ENCODE results near the gene TNS1. TPM values are rescaled to one million over a fixed set of nuclear protein-coding genes. Genes with fewer than 3 reads are reported as not detected.

TNS1 gene
- total and polyA plus RNA-seq, 9 of the 15 experiments (the other 6 are each of a cell fraction or from before 2014, with no cell fraction given) = 0.13 to 2.7 (median 0.77) TPM

GRCh38 chr2:217958884-217959225, 43.9 kb downstream of the TNS1 start:
- no peaks in the 10 kb centered on the region for H3K4me1 ChIP-seq (replicated peaks in 1 of 2; ENCODE audit: control insufficient read depth in 2 of 2, insufficient read depth in 2 of 2, low read length in 2 of 2)
- no peaks in the 10 kb centered on the region for H4K20me1 ChIP-seq (replicated peaks; ENCODE audit: control insufficient read depth, insufficient read depth, low read length)
- DNase-seq (ENCODE audit: extremely low read depth in 1 of 4, low spot score in 3 of 4) = no peak
- in situ Hi-C loops (cut with MboI) = no loop called here
- no peak overlapping the region for H2AFZ ChIP-seq (ENCODE audit: low read depth, low read length)
- no peak overlapping the region for H3K27ac ChIP-seq (ENCODE audit: extremely low read depth, low read depth, low read length)
- no peaks in the 10 kb centered on the region for H3K9me3 ChIP-seq (replicated peaks; ENCODE audit: control insufficient read depth, insufficient read depth, low read depth, low read length)
- no TSS peak for BruUV-seq (replicated peaks)
- H3K9me1 ChIP-seq (ENCODE audit: control insufficient read depth, insufficient read depth, low read length) = no peaks in the 10 kb centered on the region
- H3K79me2 ChIP-seq (ENCODE audit: control insufficient read depth, insufficient read depth, low read length) = no peaks in the 10 kb centered on the region
- 0% methylated on average over 3 of the region's 3 CpGs for WGBS (ENCODE audit: insufficient coverage, low coverage, missing lambda C conversion rate)
- H3K27me3 ChIP-seq (ENCODE audit: control insufficient read depth in 2 of 2, insufficient read depth in 2 of 2, low read length in 2 of 2) = peaks cover 3 to 32% of the 10 kb centered on the region in 2 experiments; a peak in 4 of 5 replicates
- ATAC-seq = no peak
- CTCF ChIA-PET (ENCODE audit: low intra/inter-chr PET ratio) = no interaction called here
- FAIRE-seq = no peak
- intact Hi-C loops (cut with micrococcal nuclease) = no loop called here
- H3K4me3 ChIP-seq = no peak overlapping the region
- no peak overlapping the region for H3K9ac ChIP-seq (ENCODE audit: insufficient read depth in 1 of 2, low read depth in 2 of 2, low read length in 2 of 2)
- H3K36me3 ChIP-seq (ENCODE audit: control insufficient read depth, insufficient read depth, low read length) = no peaks in the 10 kb centered on the region
- POLR2A ChIA-PET = no interaction called here
- no peak for TF ChIP-seq PHF8 (IDR thresholded peaks at IDR 0.05; ENCODE audit: borderline replicate concordance, low read length)
- TF ChIP-seq LCOR (CRISPR knock-in tag; IDR thresholded peaks at IDR 0.05) = no peak
- no peak for TF ChIP-seq ZNF766 (CRISPR knock-in tag; conservative IDR thresholded peaks at IDR 0.05)
- no peak for TF ChIP-seq BRD9 (IDR thresholded peaks at IDR 0.05; ENCODE audit: low read depth, partially characterized antibody)
- no peak for TF ChIP-seq ZNF408 (CRISPR knock-in tag; IDR thresholded peaks at IDR 0.05; ENCODE audit: low read depth)
- TF ChIP-seq, protein P1, sequence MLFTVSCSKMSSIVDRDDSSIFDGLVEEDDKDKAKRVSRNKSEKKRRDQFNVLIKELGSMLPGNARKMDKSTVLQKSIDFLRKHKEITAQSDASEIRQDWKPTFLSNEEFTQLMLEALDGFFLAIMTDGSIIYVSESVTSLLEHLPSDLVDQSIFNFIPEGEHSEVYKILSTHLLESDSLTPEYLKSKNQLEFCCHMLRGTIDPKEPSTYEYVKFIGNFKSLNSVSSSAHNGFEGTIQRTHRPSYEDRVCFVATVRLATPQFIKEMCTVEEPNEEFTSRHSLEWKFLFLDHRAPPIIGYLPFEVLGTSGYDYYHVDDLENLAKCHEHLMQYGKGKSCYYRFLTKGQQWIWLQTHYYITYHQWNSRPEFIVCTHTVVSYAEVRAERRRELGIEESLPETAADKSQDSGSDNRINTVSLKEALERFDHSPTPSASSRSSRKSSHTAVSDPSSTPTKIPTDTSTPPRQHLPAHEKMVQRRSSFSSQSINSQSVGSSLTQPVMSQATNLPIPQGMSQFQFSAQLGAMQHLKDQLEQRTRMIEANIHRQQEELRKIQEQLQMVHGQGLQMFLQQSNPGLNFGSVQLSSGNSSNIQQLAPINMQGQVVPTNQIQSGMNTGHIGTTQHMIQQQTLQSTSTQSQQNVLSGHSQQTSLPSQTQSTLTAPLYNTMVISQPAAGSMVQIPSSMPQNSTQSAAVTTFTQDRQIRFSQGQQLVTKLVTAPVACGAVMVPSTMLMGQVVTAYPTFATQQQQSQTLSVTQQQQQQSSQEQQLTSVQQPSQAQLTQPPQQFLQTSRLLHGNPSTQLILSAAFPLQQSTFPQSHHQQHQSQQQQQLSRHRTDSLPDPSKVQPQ (CRISPR knock-in tag; IDR thresholded peaks at IDR 0.05; ENCODE audit: borderline replicate concordance) = no peak
- no peak for TF ChIP-seq C11orf30 (IDR thresholded peaks at IDR 0.05; ENCODE audit: low read depth)
- no peak for TF ChIP-seq CEBPG (CRISPR knock-in tag; IDR thresholded peaks at IDR 0.05)
- TF ChIP-seq CEBPG (tag; conservative IDR thresholded peaks at IDR 0.05 in 1 of 2, IDR thresholded peaks at IDR 0.05 in 1 of 2) = no peak
- TF ChIP-seq POLR2A (conservative IDR thresholded peaks at IDR 0.05) = no peak
- TF ChIP-seq ATF7 (IDR thresholded peaks at IDR 0.05) = no peak
- no peak for TF ChIP-seq ZBTB33 (CRISPR knock-in tag; IDR thresholded peaks at IDR 0.05)
- H3K4me2 ChIP-seq (ENCODE audit: insufficient read depth, low read length) = no peak overlapping the region

Data from K562 (cell line).